GM19328 (cell line): ENCODE measurements around the gene FAM90A26.
"Not testable (repeated sequence)": the region's sequence is repeated elsewhere in the genome, so short reads cannot be mapped to it uniquely, and the experiment has no call there.

ENCODE experiments used
- ATAC-seq: cut with Tn5 transposase; IDR thresholded peaks from one replicate; pipeline ENCODE4 v1.9.1; 2021; ENCODE audit warnings: mild to moderate bottlenecking, moderate library complexity; ENCODE audit not compliant: unreplicated experiment

Gene FAM90A26

DNA sequence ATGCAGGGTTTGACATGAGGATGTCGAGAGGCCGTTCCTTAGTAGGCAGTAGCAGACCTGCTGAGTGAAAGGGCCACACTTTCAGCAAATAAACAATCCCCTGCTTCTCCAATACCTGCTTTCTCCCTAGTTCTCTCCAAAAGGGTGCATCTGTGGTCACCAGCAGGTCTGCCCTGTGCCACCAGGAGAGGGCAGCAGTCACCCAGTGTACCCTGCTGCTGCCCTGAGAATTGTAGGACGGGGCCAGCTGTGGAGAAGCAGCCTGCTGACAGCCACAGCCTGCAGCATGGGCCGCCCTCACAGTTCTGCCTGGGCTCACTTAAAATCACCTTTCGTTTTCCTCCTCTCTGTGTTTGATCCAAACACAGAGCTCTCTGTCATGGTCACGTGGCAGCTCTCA is 11.8 kb upstream of the FAM90A26 start:
- ATAC-seq, result not testable (repeated sequence)

DNA sequence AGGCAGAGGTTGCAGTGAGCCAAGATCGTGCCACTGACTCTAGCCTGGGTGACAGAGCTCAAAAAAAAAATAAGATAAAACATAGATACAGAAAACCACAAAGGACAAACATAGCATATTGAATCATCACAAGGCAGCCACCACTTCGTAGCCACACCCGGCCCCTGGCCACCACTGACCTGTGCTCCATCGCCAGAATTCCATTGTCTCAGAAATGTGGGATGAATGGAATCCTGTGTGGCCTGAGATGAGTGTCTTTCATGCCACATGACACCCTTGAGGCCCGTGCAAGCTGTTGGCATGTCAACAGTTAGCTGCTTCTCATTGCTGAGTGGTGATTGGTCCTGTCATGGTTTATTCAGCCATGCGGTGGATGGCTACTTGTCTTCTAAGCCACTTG is 10.2 kb upstream of the FAM90A26 start:
- not testable (repeated sequence) for ATAC-seq

DNA sequence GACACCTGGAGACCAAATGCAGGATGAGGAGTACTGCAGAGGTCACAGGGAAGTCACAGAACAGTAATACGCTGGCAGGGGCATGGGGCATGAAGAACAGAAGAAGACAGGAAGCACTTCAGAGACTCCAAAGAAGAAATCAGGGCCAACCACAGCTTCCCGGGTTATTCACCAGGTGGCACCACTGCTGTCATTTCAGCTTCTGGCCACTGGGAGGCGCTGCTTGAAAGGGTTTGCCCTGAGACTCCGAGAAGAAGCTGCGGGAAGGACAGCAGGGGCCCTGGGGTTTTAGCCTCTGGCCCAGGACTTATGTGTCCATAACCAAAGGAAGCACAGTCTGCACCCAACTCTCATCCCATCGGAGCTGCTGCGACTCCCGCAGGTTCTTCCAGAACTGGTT is 4.2 kb upstream of the FAM90A26 start:
- ATAC-seq, result not testable (repeated sequence)

DNA sequence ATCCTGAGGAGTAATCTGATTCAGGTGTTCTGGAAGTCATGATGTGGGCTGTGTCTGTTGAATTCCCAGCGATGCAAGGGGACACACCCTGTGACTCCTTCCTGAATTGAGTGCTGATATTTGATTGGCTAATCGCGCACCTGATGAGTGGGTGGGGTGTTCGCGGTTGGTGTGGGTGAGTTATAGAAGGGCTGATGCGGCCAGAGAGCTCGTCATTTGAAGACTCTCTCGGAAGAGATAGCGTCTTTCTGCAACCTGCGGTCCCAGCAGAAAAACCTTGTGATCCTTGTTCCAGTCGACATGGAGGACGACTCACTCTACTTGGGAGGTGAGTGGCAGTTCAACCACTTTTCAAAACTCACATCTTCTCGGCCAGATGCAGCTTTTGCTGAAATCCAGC is 40.1 kb downstream of the FAM90A26 start, which contains the start of gene USP17L10:
Gene USP17L10, plus strand, starts transcription at position 301 of the 400 bp plus-strand sequence. Its CDS starts 0 bp downstream, at position 301.
- ATAC-seq, result not testable (repeated sequence)

DNA sequence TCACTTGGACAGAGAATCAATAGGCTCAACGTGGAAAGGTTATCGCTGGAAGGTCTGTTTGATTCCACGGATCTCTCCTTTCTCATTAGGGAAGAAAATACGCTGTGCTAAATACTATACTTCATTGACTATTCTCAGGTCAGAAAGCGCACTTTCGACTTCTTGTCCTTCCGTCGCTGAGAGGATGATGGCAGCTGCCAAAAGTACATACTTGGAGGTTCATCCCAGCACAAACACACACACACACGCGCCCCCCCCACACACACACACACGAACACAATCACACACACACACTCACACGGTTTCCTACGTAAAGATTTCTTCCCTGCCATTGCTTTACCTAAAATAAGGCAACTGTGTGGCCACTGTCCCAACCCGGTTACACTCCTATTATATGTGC is 44.5 kb downstream of the FAM90A26 start:
- ATAC-seq, result not testable (repeated sequence)

DNA sequence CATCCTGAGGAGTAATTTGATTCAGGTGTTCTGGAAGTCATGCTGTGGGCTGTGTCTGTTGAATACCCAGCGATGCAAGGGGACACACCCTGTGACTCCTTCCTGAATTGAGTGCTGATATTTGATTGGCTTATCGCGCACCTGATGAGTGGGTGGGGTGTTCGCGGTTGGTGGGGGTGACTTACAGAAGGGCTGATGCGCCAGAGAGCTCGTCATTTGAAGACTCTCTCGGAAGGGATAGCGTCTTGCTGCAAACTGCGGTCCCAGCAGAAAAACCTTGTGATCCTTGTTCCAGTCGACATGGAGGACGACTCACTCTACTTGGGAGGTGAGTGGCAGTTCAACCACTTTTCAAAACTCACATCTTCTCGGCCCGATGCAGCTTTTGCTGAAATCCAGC is 44.9 kb downstream of the FAM90A26 start, which contains the start of gene USP17L11:
Gene USP17L11, plus strand, starts transcription at position 301 of the 400 bp plus-strand sequence. Its CDS starts 0 bp downstream, at position 301.
- ATAC-seq, result not testable (repeated sequence)

DNA sequence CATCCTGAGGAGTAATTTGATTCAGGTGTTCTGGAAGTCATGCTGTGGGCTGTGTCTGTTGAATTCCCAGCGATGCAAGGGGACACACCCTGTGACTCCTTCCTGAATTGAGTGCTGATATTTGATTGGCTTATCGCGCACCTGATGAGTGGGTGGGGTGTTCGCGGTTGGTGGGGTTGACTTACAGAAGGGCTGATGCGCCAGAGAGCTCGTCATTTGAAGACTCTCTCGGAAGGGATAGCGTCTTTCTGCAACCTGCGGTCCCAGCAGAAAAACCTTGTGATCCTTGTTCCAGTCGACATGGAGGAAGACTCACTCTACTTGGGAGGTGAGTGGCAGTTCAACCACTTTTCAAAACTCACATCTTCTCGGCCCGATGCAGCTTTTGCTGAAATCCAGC is 49.6 kb downstream of the FAM90A26 start, which contains the start of gene USP17L12:
Gene USP17L12, plus strand, starts transcription at position 301 of the 400 bp plus-strand sequence. Its CDS starts 0 bp downstream, at position 301.
- not testable (repeated sequence) for ATAC-seq

DNA sequence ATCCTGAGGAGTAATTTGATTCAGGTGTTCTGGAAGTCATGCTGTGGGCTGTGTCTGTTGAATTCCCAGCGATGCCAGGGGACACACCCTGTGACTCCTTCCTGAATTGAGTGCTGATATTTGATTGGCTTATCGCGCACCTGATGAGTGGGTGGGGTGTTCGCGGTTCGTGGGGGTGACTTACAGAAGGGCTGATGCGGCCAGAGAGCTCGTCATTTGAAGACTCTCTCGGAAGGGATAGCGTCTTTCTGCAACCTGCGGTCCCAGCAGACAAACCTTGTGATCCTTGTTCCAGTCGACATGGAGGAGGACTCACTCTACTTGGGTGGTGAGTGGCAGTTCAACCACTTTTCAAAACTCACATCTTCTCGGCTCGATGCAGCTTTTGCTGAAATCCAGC is 54.4 kb downstream of the FAM90A26 start, which contains the start of gene USP17L13:
Gene USP17L13, plus strand, starts transcription at position 301 of the 400 bp plus-strand sequence. Its CDS starts 0 bp downstream, at position 301.
- ATAC-seq, result not testable (repeated sequence)
